Central memory CD8-positive, alpha-beta T cell (primary cell): Measurements from ENCODE around the gene L2HGDH.

Experiments used
- ATAC-seq: fragments of 150-1000 bp; cut with Tn5 transposase; replicated peaks from 2 replicates; pipeline ENCODE4 v1.10.0; 2022; ENCODE audit warnings: mild to moderate bottlenecking, moderate FRiP score, moderate number of reproducible peaks; ENCODE audit not compliant: poor library complexity, severe bottlenecking; ENCODE audit errors: extremely low read depth
- DNase-seq, 2 donors: peaks; one replicate each; pipeline ENCODE4 v3.0.0; 2021; ENCODE audit warnings: low spot score in 2 of 2
- H3K27ac Mint-ChIP-seq: one replicate; pipeline ENCODE4 v1.8.0; 2022; ENCODE audit warnings: low read depth, mild to moderate bottlenecking, moderate library complexity, mixed read lengths
- H3K27me3 Mint-ChIP-seq: one replicate; pipeline ENCODE4 v1.8.0; 2022; ENCODE audit warnings: mixed read lengths
- H3K36me3 Mint-ChIP-seq: one replicate; pipeline ENCODE4 v1.8.0; 2022; ENCODE audit warnings: mild to moderate bottlenecking, moderate library complexity, mixed read lengths; ENCODE audit not compliant: insufficient read depth
- H3K4me1 Mint-ChIP-seq: one replicate; pipeline ENCODE4 v1.8.0; 2022; ENCODE audit warnings: mixed read lengths
- H3K4me3 Mint-ChIP-seq: one replicate; pipeline ENCODE4 v1.8.0; 2022; ENCODE audit warnings: mild to moderate bottlenecking, moderate library complexity, mixed read lengths
- H3K9me3 Mint-ChIP-seq: one replicate; pipeline ENCODE4 v1.8.0; 2022; ENCODE audit warnings: mixed read lengths

L2HGDH gene

DNA sequence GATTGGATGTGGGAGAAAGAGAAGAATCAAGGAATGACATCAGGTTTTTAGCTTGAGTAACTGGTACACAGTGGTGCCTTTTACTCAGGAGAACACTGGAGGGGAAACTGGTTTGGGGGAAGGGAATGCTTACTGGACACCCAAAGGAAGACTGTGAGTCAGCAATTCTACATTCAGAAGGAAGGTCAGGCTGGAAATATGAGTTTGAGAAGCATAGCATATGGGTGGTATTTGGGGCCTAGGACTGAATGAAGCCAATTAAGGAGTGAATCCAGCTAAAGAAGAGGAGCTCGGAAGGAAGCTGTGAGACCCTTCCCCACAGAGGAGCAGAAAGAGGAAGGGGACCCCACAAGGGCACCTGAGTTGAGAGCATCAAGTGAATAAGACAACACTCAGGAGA is 35.5 kb upstream of the L2HGDH start:
- no peaks in the 10 kb centered on the region for H3K4me1 Mint-ChIP-seq
- H3K4me3 Mint-ChIP-seq = no peak overlapping the region
- H3K36me3 Mint-ChIP-seq = peaks cover 1% of the 10 kb centered on the region
- ATAC-seq = no peak
- H3K9me3 Mint-ChIP-seq = no peaks in the 10 kb centered on the region
- no peaks in the 10 kb centered on the region for H3K27me3 Mint-ChIP-seq
- no peak overlapping the region for H3K27ac Mint-ChIP-seq
- DNase-seq = no peak

DNA sequence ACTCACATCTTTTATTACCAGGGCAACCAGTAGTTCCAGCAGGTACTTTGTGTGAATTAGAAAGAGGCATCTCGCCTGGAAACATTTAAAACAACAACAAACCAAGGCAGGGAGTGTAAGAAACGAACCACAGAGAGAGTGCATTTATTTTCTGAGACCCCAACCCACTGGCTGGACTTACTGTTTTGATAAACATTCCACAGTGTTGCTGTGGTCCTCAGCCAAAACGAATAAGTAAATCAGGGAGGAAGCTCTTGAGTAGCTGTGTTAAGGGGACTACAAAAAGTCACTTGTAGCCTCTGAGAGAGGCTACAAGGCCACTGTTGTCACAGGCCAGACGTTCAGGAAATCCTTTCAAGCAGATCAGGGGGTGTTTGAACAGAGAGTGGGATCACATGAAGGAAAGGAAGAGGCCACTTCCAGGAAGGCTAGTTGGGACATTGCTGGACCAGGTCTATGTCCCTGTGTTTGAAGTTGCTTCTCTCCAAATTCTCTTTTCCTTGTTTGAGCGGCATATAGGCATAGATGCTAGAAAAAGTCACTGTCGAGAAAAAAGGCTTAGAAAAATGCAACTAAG is 33.9 kb upstream of the L2HGDH start:
- H3K4me3 Mint-ChIP-seq = no peak overlapping the region
- H3K4me1 Mint-ChIP-seq = no peaks in the 10 kb centered on the region
- DNase-seq (no peak), ATAC-seq (no peak)
- peak overlapping the region; percentile 9 for H3K27ac Mint-ChIP-seq
- no peaks in the 10 kb centered on the region for H3K9me3 Mint-ChIP-seq
- H3K27me3 Mint-ChIP-seq = no peaks in the 10 kb centered on the region
- H3K36me3 Mint-ChIP-seq = peaks cover 1% of the 10 kb centered on the region

DNA sequence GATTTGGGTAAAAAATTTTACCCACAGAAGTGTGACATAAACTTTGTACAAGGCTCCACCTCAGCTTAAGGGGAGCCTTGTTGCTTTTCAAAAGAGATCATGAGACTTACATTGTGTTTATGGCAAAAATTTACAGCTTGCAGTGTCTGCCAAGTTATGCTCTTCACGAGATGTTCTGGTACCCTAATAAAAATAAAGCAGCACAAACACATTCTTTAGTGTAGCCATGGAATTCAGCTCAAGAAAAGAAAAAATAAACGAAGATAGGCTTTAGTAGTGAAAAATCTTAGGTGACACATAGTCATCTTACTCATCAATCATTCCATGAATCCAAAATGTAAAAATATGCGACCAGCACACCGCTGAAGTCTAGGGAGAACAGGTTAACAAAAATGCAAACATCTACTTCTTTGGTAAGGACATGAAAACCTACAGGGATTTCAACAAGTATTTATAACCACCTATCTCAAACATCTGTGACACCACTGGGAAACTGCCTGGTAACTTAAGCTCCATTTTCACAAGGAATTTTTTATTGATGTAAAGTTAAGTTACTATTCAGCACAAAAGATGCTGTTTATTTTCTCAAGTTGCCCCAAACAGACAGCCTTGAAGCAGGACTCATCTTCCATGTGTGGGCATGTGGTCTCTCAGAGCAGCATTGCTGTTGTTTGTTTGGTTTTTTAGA is 33.0 kb upstream of the L2HGDH start:
- H3K4me1 Mint-ChIP-seq = no peaks in the 10 kb centered on the region
- no peak overlapping the region for H3K27ac Mint-ChIP-seq
- ATAC-seq = no peak
- DNase-seq = no peak
- H3K4me3 Mint-ChIP-seq = no peak overlapping the region
- H3K9me3 Mint-ChIP-seq = no peaks in the 10 kb centered on the region
- H3K36me3 Mint-ChIP-seq = peaks cover 1% of the 10 kb centered on the region
- no peaks in the 10 kb centered on the region for H3K27me3 Mint-ChIP-seq

DNA sequence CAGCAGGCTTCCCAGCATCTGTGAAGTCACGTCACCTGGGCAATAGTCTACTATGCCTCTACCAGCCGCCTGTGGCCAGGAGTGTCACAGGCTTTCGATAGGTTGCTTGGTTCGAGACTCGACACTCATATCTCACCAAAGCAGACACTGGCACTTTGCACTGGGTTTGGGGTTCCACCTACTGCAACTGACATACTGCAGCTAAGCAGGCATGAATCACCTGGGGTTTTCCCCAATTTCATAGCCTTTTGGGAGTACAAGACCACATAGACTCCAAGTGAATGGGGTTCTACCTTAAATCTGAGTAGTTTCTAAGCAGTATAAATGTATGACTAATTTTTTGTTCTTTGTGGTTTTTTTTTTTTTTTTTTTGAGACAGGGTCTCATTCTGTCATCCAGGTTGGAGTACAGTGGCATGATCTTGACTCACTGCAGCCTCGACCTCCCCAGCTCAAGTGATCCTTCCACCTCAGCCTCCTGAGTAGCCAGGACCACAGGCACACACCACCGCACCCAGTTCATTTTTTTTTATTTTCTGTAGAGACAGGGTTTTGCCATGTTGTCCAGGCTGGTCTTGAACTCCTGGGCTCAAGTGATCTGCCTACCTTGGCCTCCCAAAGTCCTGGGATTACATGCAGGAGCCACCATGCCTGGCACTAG is 32.2 kb upstream of the L2HGDH start:
- H3K4me1 Mint-ChIP-seq = no peaks in the 10 kb centered on the region
- H3K4me3 Mint-ChIP-seq = no peak overlapping the region
- H3K9me3 Mint-ChIP-seq = no peaks in the 10 kb centered on the region
- peaks cover 1% of the 10 kb centered on the region for H3K36me3 Mint-ChIP-seq
- DNase-seq = no peak
- ATAC-seq = no peak
- no peak overlapping the region for H3K27ac Mint-ChIP-seq
- no peaks in the 10 kb centered on the region for H3K27me3 Mint-ChIP-seq

DNA sequence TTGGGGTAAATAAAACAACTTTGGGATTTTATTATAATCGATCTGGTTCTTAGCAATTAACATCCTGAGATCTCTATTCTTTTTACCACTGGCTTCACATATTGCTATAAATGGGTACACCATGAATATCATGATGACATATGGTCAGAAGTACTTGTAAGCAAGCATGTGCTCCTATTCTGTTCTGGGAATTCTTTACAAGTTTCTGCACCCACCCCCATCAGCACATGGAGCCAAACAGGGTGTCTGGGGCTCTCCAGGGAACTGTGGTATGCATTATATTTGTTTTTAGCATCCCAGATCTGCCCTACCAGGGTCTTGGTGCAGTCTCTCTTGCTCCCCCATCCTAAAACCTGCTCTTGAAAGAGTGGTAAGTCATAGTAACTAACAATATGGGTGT is 31.4 kb upstream of the L2HGDH start:
- Mint-ChIP-seq H3K36me3 (peaks cover 1% of the 10 kb centered on the region), H3K4me3 (no peak overlapping the region), H3K4me1 (no peaks in the 10 kb centered on the region), H3K9me3 (no peaks in the 10 kb centered on the region), H3K27me3 (no peaks in the 10 kb centered on the region), H3K27ac (no peak overlapping the region)
- DNase-seq (no peak), ATAC-seq (no peak)

DNA sequence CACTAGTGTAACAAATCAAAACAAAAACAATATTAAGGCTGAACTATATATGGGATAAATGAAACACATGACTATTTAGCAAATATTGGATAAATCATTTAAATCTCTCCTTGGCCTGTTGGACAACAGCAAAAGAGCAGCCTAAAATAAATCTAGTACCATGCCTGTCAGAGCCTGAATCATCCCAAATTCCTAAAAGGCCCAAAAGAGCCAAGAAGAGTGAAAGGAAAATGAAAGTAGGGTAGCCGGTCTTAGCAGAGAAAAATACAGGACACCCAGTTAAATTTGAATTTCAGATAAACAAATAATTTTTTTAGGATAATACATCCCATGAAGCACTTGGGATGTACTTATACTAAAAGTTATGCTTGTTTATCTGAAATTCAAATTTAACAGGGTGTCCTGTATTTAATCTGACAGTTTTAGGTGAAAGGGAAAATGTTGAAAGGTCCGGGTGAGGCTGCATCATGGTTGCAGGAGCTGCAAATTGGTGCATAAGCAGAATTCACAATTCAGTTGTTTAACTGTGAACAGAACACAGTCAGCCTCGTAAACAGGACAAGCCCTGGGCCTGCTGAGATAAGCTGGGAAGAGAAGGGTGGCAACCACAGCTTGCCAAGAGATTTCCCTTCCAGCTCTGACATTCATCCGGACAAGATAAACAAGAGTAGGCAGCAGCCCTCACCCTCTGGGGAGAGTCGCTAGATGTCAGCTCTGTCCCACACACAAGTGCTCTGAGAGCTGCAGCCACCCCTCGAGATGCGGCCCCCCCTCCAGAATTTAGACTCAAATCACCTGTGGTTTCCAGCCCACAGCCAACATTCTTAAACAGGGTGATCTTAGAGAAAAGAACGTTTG is 30.4 kb upstream of the L2HGDH start:
- Mint-ChIP-seq H3K4me3 (no peak overlapping the region), H3K27ac (no peak overlapping the region), H3K9me3 (no peaks in the 10 kb centered on the region), H3K4me1 (no peaks in the 10 kb centered on the region), H3K27me3 (no peaks in the 10 kb centered on the region), H3K36me3 (peaks cover 3% of the 10 kb centered on the region)
- no peak for DNase-seq
- no peak for ATAC-seq

DNA sequence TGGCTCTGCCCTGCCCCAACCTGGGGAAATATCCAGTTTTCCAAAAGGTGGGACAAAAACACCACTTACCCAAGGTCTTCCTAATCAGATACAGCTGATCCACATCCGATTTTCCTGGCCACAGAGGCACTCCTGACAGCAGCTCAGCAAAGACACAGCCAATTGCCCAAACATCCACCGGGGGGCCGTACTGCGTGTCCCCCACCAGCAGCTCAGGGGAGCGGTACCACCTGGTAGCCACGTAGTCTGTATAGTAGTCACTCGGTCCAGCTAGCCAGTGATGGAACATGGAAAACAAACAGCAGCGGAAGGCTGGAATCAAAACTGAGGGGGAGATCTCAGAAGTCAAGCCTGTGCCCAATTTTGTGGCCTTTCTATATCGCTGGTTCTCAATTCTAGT is 28.9 kb upstream of the L2HGDH start:
- H3K27me3 Mint-ChIP-seq = no peaks in the 10 kb centered on the region
- no peak for DNase-seq
- no peak for ATAC-seq
- H3K4me3 Mint-ChIP-seq = no peak overlapping the region
- no peak overlapping the region for H3K27ac Mint-ChIP-seq
- H3K36me3 Mint-ChIP-seq = peaks cover 2% of the 10 kb centered on the region
- no peaks in the 10 kb centered on the region for H3K9me3 Mint-ChIP-seq
- peaks cover 6% of the 10 kb centered on the region for H3K4me1 Mint-ChIP-seq

DNA sequence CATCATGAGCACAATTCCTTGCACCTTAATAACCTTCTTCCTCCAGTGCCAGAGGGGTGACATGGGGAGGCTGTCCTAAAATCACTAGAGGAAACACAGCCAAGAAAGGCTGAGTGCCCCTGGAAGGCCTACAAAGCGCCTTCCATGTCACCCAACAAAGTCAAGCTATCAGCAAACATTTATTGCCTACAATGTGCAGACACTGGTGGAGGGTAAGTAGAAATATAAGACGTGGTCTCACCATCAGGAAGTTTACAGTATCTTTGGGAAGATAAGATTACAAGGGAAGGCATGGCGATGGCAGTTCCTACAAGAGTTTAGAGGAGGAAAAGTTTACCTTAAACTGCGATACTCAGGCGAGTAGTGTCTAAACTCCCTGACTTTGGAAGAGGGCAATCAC is 28.0 kb upstream of the L2HGDH start:
- no peaks in the 10 kb centered on the region for H3K9me3 Mint-ChIP-seq
- no peak overlapping the region for H3K4me3 Mint-ChIP-seq
- H3K27ac Mint-ChIP-seq = no peak overlapping the region
- DNase-seq (no peak), ATAC-seq (no peak)
- H3K27me3 Mint-ChIP-seq = no peaks in the 10 kb centered on the region
- H3K36me3 Mint-ChIP-seq = peaks cover 4% of the 10 kb centered on the region
- peaks cover 9% of the 10 kb centered on the region for H3K4me1 Mint-ChIP-seq

DNA sequence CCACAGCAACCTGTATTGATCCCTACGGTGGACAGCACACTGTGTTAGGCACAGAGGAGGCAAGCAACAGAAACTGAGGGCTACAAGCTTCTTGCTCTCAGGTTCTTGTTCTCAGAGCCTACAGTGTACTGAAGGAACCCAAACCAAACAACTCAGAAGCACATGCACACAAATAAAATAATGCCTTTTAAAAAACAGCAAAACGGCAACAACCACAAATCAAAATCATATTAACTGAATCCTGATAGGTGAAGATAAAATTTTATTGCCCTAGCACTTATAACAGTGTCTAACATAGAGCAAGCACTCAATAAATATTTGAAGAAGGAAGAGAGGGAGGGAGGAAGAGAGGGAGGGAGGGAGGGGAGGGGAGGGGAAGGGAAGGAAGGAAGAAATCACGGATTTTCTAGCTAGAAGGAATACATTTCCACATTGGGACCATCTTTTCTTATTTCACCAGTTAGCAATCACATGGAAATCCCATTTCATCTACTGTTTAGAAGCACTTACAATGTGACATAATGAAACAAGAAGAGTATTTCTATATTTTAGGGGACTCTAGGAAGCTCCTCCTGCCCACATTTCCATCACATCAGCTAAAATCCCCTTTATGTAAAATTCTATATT is 27.3 kb upstream of the L2HGDH start:
- ATAC-seq = no peak
- Mint-ChIP-seq H3K4me3 (no peak overlapping the region), H3K36me3 (peaks cover 6% of the 10 kb centered on the region), H3K4me1 (peaks cover 9% of the 10 kb centered on the region), H3K9me3 (no peaks in the 10 kb centered on the region), H3K27ac (no peak overlapping the region), H3K27me3 (no peaks in the 10 kb centered on the region)
- no peak for DNase-seq

DNA sequence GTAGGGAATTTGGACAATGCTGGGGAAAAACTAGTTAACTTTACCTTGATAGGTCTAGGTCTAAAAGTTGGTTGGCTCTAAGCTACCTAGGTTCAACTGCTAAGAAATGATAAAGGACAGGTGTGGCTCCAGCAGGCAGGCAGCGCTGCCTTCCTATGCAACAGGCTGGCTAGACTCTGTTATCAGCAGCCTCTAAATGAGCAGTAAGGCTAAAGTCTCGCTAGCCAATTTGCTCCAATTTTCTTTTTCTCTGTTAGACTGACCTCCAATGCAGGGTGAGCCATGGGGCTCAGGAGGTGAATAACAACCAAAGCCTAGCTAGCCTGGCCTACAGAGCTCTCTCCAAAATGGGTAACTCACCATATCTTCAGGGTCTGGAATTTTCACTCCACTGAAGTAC is 26.6 kb upstream of the L2HGDH start:
- peaks cover 9% of the 10 kb centered on the region for H3K4me1 Mint-ChIP-seq
- DNase-seq = no peak
- H3K4me3 Mint-ChIP-seq = no peak overlapping the region
- ATAC-seq = no peak
- H3K27me3 Mint-ChIP-seq = no peaks in the 10 kb centered on the region
- no peaks in the 10 kb centered on the region for H3K9me3 Mint-ChIP-seq
- H3K36me3 Mint-ChIP-seq = peaks cover 6% of the 10 kb centered on the region
- H3K27ac Mint-ChIP-seq = no peak overlapping the region

DNA sequence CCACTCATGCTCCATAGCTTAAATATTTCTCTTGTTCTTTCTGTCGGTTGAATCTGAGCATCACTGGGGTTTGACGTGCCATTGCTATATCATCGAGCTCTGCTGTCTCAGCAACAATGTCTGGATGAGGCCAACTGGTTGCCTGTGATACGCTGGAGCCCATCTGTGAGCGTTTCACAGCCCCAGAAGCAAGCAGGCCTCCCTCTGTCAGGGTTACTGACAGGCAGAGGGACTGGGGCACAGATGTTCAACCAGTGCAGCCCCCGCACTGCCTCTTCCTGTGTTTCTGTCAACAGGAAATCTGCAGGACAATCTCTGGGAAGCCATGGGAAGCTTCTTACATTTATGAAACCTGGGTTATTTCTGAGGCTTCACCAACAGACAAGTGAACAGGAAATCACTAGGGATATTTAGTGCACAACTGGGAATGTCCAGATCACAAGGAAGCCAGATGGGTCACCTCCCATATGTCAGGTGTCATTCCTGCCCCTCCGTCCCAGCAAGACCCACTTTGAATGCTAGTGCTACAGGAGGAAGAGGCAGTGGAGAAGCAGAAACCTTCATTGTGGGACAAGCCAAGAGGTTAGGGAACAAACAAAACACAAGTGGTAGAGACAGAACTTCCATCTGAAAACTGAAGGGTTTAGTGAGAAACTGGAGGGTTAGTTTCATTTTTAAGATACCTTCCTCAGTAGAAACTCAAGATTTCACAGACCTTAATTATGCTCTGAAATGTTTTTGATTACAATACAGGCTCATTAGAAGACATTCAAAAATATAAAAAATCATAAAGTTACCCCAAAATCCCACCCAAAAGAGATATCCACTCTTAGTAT is 24.2 kb upstream of the L2HGDH start:
- Mint-ChIP-seq H3K27me3 (no peaks in the 10 kb centered on the region), H3K27ac (peak overlapping the region; percentile 79), H3K4me3 (peak overlapping the region; percentile 44), H3K9me3 (no peaks in the 10 kb centered on the region), H3K36me3 (peaks cover 12% of the 10 kb centered on the region), H3K4me1 (peaks cover 9% of the 10 kb centered on the region)
- ATAC-seq (peak; percentile 19), DNase-seq (no peak)

DNA sequence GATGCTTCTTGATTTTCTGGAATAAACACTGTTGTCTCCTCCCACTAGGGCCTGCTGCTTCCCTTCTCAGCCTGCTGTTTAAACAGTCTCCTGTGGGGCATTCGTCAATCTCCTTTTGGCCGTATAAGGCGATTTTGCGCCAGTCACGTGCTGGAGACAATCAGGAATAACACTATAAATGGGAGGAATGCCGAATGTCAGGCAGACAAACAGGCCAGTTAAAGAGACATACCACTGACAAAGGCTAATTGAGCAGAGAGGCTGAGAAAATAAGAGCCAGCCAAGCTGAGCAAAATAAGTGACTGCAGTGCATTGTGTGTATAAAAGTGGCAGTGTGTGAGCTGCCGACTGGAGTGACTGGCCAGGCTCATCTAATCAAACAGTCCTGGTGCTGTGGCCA is 23.4 kb upstream of the L2HGDH start:
- Mint-ChIP-seq H3K9me3 (no peaks in the 10 kb centered on the region), H3K36me3 (peaks cover 14% of the 10 kb centered on the region), H3K4me3 (no peak overlapping the region), H3K27ac (peak overlapping the region; percentile 79), H3K27me3 (no peaks in the 10 kb centered on the region), H3K4me1 (peaks cover 9% of the 10 kb centered on the region)
- DNase-seq = no peak
- ATAC-seq = no peak
